Non-pigmented ciliary epithelial cell (primary cell): ENCODE data around the gene BICD1.
A peak's percentile ranks its signal among the peaks of the same experiment; 100 is the strongest.

ENCODE experiments used
- DNase-seq: peaks from one replicate; pipeline ENCODE4 v3.0.0-alpha.2; 2010; ENCODE audit warnings: low read depth

The BICD1 gene

DNA sequence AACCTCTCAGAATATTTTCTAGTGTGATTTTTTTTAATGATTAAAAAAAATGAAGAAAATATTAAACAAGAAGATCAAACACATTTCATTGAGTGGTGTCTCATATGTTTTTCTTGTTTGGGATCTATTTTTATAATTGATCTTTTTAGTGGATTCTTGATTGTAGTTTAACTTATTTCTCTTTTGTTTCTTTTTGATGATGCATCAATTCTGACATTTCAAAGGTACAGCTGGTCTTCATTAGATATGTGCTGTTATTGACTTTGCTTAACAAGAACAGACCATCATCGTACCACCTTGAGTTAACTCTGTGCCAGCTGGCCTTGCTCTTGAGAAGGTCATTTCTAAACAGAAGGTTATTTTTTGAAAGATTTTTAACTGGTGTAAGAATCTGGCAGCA, 246.9 kb downstream of the BICD1 start:
- DNase-seq, result no peak

DNA sequence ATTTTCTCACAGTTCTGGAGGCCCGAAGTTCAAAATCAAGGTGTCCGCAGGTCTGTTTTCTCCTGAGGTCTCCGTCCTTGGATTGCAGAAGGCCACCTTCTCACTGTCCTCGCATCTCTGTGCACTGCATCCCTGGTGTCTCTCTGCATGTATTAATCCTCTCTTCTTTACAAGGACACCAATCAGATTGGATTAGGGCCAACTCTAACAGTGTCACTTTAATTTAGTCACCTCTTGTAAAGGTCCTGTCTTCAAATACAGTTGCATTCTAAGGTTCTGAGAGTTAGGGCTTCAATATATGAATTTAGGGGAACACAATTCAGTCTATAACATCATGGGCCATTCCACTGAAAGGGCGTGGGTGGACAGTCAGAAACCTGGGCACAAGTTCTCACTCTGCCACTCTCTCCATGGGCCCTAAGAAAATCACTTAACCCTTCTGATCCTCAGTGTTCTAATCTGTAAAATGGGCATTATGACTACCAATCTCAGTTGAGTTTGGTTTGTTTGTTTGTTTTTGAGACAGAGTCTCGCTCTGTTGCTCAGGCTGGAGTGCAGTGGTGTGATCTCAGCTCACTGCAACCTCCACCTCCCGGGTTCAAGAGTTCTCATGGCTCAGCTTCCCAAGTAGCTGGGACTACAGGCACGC, 251.1 kb downstream of the BICD1 start:
- DNase-seq, result no peak

DNA sequence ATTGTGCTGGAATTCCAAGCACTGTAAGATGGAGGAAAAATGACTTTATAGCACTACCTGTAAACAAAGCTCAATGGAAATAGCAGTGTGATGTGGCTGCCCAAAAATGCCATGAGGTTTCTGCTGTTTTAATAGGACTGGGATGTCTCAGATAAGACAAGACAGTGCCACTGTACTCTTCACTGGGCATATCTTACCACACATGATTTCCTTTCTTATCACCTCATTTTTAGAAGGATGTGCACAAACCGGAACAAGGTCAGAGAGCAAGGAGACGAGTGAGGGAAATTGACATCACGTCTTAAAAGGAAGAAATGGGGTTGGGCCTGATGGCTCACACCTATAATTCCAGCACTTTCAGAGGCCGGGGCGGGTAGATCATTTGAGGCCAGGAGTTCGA, 254.3 kb downstream of the BICD1 start:
- DNase-seq, result no peak

DNA sequence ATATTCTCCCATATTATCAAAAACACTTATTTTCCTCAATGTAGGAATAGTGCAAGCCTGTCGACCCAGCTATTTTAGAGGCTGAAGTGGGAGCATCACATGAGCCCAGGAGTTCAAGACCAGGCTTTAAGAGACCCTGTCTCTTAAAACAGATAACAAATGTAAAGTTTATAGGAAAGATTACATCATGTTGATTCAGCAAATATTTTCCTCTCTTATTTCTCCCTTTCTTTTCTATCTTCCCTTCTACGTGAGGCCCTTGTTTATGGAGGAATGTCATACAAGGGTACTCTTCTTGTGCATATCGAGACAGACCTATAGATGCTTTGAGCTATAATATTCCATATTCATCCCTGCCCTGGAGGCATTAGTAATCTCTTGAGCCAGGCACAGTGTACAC, 256.2 kb downstream of the BICD1 start:
- no peak for DNase-seq

DNA sequence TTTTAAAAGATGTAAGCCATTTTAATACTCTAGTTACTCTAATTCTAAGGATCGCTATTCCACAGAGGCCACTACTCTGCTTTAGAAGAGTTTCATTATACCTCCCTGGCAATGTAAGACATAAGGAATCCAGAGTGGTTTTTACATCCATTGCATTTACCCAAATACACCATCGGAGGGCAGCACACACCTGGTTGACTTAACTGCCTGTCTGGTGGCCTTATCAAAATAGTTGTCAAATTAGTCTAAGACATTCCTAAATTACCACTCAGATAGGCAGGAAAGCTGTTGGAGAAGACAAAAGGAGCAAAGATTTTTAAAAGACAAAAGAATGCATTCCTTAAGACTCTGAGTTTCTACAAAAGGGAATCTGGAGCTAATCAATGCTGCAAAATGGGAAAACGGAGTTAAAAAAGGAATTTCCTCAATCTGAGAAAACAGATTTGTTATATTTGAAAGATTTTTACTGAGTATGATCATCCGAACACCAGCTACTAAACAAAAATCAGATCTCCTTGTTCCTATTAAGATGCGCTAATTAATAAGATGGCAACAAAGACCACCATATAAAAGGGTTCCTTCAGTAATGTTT, 258.9 kb downstream of the BICD1 start:
- DNase-seq, result peak; percentile 54

DNA sequence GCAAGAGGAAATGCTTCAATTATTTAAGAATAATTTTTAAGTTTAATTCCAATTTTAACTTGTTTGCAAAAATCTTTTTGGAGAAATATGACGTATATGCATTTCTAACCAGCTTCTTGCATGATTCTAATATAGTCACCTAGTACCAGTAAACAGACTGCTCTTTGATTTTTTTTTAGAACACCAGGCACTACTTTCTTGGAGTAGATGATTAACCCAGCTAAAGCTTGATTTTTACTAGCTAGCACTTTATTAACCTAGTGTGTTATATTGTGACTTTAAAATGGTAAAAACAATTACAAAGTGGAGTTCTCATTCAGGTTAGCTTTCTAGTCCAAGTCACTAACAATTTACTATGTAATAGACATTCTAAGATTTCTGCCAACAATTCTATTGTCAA, 260.1 kb downstream of the BICD1 start:
- DNase-seq, result no peak

DNA sequence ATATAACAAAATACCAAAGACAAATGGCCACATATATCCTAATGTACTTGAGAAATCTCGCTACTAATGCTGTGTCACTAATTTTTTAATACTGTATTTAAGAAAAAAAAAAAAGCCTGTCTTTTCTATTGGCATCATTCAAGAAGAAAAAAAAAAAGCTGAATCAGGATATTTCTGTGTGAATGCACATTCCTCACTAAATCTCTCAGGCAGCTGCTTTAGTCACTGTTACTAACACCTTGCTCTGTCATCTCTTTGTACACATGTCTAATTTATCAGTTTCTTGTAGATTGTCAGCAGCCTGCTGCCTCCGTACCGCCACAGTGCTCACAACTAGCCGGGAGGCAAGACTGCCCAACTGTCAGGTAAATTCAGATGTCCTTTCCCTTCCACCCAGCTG, 260.7 kb downstream of the BICD1 start:
- no peak for DNase-seq

DNA sequence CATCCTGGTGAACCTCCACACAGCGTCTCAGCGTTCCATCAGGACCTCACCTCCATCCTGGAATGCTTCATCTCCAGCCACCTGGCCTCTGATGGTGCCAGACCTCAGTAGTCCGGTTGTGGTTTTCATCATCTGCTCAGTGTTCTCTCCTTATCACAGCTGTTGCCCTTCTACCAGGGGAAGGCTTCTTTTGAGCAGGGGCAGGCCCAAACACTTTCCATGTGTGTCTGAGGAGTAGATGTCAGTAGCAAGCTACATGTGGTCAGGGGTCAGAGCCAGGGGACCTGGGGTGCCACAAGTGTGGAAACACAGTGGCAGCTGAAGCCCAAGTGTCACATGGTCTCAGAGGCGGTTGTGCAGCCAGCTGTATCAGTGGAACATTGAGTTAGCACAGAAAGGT, 262.6 kb downstream of the BICD1 start:
- DNase-seq, result no peak

DNA sequence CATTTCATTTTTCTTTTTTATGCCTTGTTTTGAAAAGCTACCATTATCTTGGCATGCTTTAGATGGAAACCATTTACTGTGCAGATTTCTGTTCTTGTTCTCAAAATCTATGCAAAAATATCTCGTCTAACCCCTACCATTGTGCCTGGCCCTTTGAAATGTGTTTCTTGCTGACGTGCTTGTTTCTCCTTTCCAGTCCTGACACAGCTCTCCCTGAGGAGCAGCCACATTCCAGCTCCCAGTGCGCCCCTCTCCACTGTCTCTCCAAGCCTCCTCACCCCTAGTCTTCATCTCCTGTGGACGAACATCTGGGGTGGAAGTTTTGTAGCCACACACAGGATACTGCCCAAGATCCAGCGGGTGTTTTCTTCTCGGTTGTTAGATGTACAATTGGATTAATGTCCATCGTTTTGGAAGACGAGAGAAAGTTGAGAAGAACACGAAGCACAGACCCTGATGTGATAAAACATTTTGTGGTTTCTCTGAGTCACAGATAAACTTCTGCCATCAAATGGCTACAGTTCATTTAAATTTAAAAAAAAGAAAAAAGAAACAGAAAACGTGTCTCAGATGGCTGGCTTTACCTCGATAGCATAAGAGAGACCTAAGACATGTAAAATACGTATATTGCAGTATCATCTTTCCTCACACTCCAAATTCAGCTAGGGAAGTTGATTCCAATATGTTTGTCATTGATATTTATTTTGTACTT, 270.9 kb downstream of the BICD1 start:
- DNase-seq, result no peak

DNA sequence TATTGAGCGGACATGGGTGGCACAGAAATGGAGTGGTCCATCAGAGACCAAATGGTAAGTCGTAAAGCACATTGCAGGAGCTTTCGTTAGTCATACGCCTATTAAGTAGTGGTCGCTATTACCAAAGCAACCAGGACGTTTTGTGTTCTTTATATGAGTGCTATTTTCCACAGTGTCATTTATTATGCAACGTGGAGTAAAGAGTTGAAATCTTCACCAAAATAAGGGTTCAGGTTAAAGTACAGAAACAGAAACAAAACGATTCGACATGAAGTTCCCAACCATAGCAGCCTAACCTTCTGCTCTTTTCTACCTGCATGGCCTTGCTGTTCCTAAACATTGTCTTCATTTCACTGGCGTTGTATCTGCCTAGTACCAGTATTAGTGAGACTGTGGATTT, 272.6 kb downstream of the BICD1 start:
- DNase-seq, result no peak

DNA sequence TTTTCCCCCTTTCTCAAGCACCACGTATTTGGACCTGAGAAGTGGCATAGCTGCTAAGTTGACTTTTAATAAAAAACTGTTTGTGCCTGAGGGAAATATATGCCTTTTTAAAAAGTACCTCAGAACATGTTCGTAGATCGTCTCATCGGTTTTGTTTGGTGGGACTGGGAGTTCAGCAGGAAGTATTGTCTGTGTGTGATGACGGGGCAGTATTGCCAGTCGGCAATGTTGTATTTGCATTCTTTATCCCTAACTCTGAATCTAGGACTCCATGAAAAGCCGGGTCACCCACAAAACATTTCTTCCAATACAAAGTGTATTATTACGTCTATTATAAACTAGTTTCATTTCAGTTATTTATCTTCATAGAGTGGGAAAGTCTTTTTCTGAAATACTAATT, 273.0 kb downstream of the BICD1 start:
- no peak for DNase-seq

DNA sequence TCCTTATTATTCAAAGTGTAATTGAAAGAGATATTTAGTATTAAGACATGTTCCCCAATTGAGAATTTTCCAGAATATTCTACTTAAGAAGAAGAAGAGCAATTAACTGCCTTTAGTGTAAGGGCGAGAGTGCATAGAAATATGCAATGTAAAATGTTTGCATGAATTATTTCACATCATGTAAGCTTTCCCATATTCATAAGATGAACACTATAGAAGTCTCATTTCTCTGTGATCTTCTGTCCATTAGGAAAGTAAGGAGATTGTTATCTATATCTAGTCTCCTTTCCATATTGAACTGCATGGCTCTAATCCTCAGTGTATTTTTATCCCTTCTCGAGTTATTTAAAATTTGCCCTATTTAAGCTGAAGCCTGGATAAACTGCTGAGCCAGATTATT, 275.6 kb downstream of the BICD1 start:
- no peak for DNase-seq

DNA sequence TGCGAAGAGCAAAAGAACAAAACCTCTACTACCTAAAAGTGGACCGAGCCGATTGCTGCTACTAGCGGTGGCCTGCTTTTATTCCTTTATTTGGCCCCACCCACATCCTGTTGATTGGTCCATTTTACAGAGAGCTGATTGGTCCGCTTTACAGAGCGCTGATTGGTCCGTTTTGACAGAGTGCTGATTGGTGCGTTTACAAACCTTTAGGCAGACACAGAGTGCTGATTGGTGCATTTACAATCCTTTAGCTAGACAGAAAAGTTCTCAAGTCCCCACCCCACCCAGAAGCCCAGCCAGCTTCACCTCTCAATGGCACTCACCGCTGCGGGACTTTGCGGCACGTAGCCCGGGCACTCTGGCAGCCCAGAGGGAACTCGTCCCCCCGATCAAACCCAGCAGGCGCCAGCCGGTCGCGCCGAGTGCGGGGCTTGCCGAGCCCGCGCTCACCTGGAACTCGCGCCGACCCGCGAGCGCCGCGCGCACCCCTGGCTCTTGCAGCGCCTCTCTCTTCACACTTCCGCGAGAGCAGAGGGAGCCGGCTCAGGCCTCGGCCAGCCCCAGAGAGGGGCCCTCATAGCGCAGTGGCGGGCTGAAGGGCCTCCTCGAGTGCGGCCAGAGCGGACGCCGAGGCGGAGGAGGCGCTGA, 284.0 kb downstream of the BICD1 start:
- DNase-seq, result no peak

DNA sequence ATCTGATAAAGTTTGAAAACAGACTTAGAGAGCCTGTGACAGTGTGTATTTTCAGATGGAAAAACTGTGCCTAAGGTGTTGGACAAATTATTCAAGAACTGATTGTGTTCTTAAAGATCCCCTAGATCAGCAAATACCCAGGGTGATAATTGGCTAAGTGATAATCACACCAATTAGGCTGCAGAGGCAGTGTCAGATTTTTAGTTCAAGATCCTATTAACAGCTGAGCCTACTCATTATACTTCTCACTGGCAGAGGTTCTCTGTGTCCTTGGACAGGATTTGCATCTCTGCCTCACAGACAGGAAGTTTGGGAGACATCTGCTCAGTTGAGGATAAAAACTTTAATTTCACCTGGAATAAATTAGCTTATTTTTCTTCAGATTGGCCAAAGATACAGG, 288.4 kb downstream of the BICD1 start:
- DNase-seq, result no peak

DNA sequence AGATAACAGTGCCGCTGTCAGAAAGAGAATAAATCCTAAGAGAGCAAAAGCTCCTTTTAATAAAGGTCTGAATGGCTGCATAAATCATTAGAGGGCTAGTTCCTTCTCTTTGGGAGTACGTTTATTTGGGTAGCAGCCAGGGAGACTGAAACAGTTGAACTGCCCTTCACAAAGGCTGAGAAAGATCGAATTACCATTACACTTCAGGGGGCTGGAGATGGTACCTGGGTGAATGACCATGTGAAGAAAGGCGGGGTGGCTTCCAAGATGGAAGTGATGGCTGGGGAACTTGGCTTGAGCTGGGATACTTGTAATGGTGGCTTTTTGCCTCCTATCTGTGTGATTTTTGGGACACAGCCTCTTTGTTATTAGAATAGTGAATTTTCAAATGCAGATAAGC, 291.0 kb downstream of the BICD1 start:
- no peak for DNase-seq

DNA sequence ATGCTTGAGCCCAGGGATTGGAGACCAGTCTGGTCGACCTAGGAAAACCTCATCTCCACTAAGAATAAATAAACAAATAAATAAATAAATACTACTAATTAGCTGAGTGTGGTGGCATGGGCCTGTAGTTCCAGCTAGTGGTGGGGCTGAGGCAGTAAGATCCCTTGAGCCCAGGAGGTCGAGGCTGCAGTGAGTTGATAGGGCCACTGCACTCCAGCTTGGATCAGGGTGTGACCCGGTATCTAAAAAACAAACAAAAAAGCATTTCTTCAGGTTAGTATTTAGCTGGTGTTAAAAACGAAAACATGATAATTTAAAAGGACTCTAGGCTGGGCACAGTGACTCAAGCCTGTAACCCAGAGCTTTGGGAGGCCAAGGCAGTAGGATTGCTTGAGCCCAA, 291.5 kb downstream of the BICD1 start:
- no peak for DNase-seq

DNA sequence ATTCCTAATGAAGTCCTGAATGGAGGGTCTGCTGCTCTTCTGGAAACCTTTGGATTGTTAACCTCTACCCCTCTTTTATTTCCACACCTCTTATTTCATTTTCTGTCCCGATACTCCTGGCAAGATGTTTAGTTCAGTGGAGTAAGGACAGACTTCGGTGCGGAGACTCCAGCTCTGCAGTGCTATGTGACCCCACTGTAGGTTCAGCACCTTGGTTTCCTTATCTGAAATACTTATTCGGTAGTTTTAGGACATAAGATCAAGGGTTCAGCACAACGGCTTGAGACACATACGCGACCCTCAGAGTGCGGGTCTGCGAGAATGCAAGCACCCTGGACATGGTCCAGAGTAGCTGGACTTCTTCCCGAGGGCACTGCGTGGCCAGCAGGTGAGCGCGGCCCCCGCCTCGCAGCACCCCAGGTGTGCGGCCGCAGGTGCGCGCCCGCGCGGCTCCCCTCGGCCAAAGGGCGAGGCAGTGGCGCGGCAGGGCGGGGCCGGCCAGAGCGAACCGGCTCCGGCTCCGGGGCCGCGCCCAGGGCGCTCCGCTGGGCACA, 292.2 kb downstream of the BICD1 start:
- no peak for DNase-seq

DNA sequence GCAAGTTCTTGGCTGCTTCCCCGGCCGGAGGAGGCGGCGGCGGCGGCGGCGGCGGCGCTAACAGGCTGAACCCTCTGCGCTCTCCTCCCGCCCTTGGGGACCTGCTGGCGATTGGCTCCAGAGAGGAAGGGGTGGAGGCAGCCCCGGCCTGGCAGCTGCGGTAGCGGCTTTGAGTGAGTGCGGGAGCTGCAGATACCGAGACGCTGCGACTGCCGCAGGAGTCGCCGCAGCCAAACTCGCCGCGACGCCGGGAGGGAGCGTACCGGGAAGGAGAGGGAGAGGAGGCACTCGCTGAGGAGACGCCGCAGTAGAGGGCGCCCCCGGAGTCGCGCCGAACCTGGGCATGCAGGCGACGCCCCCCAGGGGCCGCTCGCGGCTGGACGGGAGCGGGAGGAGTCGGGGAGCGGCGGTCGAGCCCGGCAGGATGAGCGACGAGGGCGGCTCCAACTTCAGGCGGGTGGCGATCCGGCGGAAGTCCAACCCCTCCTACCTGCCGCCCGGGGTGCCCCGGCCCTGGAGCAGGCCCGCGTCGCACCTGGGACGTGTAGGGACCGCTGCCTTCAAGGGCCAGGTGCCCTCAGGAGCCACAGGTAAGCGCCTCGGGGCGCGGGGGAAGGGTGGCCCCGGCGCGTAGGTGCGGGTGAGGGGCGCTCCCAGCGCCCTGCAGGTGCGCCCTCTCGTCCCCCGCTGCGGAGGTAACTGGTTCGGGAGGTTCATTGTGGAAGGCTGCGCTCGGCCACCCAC, 292.9 kb downstream of the BICD1 start, which contains the start of gene FGD4:
FGD4 (plus strand) TSS at position 189 of the 744 bp plus-strand sequence.
- DNase-seq, result peak; percentile 23

DNA sequence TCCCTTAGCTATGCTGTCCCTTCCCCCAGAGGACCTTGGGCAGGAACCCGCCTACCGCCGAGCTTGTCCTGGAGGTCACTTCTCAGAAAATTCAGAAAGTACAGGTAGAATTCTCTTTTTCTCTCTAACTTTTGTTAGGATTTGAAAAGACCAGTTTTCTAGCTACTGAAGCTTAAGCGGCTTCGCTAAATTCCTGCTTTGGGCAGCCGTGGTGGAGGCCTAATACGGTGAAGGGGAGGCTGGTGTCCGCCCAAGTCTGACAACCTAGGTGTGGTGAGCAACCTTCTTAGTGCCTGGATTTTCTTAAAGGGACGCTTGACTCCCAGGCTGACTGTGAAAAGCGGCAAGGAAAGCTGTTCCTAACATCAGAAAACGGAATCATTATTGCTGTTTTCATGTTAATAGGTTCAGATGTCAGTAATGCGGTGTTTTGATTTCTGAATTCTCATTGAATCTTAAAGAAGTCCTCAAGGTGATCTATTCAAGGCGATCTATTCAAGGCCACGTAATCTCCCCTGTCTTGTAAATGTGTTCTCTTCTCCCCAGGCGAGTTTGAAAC, 293.5 kb downstream of the BICD1 start:
- no peak for DNase-seq

DNA sequence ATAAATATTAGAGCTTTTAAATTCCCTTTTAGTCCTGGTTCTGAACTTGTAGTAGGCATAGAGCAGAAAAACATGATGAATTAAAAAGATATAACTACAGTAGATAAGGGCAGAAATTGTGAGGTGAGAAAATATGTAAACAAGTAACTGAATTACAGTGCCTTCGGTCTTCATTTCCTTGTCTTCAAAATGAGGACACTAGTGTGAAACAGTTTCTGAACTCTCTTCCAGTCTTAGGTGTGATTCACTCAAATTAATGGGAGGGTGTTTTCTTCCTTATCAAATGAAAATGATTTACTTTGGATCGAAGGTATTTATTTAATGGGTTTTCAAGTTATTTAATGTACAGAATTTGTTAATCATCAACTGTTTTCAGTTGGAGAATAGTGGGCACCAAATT, 294.2 kb downstream of the BICD1 start:
- DNase-seq, result no peak

DNA sequence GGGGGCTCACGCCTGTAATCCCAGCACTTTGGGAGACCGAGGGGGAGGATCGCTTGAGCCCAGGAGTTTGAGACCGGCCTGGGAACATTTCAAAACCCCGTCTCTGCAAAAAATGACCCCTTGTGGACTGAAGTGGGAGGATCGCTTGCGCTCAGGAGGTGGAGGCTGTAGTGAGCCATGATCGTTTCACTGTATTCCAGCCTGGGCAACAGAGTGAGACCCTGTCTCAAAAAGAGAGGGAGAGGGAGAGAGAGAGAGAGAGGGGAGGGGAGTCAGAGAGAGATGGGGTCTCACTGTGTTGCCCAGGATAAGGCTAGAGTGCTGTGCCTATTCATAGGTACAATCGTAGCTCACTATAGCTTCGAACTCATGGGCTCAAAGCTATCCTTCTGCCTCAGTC, 295.5 kb downstream of the BICD1 start:
- DNase-seq, result no peak

DNA sequence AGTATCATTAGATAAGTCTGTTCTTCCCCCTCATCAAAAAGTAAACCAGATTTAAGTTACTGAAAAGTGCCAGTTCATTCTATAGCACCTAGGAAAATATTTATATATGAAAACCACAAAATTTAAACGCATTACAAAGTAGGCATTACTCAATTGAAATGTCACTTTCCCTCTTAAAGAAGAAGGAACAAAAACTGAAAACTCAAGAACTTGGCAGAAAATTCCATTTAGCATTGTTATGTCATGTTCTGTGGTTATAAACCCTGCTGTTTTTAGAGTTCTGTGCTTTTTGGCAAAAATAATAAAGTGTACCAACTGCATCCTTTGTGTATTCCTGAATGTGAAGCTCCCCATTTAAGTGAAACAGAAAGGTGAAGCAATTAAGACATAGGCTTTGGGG, 296.3 kb downstream of the BICD1 start:
- DNase-seq, result no peak
